Type B pancreatic cell (in vitro differentiated cells): ENCODE data around the gene KHSRP. TPM values are rescaled to one million over a fixed set of nuclear protein-coding genes. Genes with fewer than 3 reads are reported as not detected.

ENCODE experiments used
- DNase-seq: peaks from one replicate; pipeline ENCODE4 v3.0.0; 2021; ENCODE audit warnings: mixed read lengths; ENCODE audit not compliant: unreplicated experiment; ENCODE audit errors: extremely low spot score
- H3K27ac Mint-ChIP-seq: 2 replicates; pipeline ENCODE4 v1.8.0; 2021; ENCODE audit warnings: mild to moderate bottlenecking, mixed read lengths
- H3K27me3 Mint-ChIP-seq: 2 replicates; pipeline ENCODE4 v1.8.0; 2021; ENCODE audit warnings: mixed read lengths
- H3K36me3 Mint-ChIP-seq: 2 replicates; pipeline ENCODE4 v1.8.0; 2021; ENCODE audit warnings: mixed read lengths
- H3K4me1 Mint-ChIP-seq: one replicate; pipeline ENCODE4 v1.8.0; 2021; ENCODE audit warnings: mixed read lengths; ENCODE audit not compliant: unreplicated experiment
- H3K4me3 Mint-ChIP-seq: 2 replicates; pipeline ENCODE4 v1.8.0; 2021; ENCODE audit warnings: mild to moderate bottlenecking, mixed read lengths
- H3K9me3 Mint-ChIP-seq: 2 replicates; pipeline ENCODE4 v1.8.0; 2021; ENCODE audit warnings: mixed read lengths
- CTCF ChIP-seq: fragments of 200-600 bp; sonication (generic); conservative IDR thresholded peaks from 2 replicates; pipeline ENCODE4 v1.5.0; 2021; ENCODE audit warnings: antibody characterized with exemption, mild to moderate bottlenecking
- microRNA-seq: library from miRNA; unstranded; fragments of <30 nt; microRNA quantifications from one replicate; pipeline ENCODE4, GENCODE V29; 2020
- total RNA-seq: library from RNA; stranded (reverse); gene quantifications from 2 replicates; pipeline ENCODE4 v1.2.1, GENCODE V29; 2021; ENCODE audit warnings: low replicate concordance

The KHSRP gene
- total RNA-seq, 1 donor from 2014 or later: 414 TPM

- no peaks in the 10 kb centered on the region for H3K9me3 Mint-ChIP-seq
- no peaks in the 10 kb centered on the region for H3K27me3 Mint-ChIP-seq
- DNase-seq: no peak
- no peak overlapping the region for H3K4me3 Mint-ChIP-seq
- TF ChIP-seq CTCF: no peak
- no peak overlapping the region for H3K27ac Mint-ChIP-seq
- peaks cover 9% of the 10 kb centered on the region for H3K4me1 Mint-ChIP-seq
- peaks cover 9% of the 10 kb centered on the region for H3K36me3 Mint-ChIP-seq
Observed at GRCh38 chr19:6374161-6374709, 50.4 kb downstream of the KHSRP start.

GRCh38 chr19:6373813-6374108, 50.9 kb downstream of the KHSRP start:
- Mint-ChIP-seq H3K27ac (peak overlapping the region; percentile 97), H3K4me1 (peaks cover 9% of the 10 kb centered on the region), H3K9me3 (no peaks in the 10 kb centered on the region), H3K36me3 (peaks cover 9% of the 10 kb centered on the region), H3K4me3 (peak overlapping the region; percentile 91), H3K27me3 (no peaks in the 10 kb centered on the region)
- DNase-seq: no peak
- TF ChIP-seq CTCF: no peak

- DNase-seq: peak; percentile 99
- H3K27me3 Mint-ChIP-seq: no peaks in the 10 kb centered on the region
- peaks cover 4% of the 10 kb centered on the region for H3K36me3 Mint-ChIP-seq
- H3K9me3 Mint-ChIP-seq: no peaks in the 10 kb centered on the region
- peak overlapping the region; percentile 97 for H3K27ac Mint-ChIP-seq
- peak overlapping the region; percentile 91 for H3K4me3 Mint-ChIP-seq
- no peak for TF ChIP-seq CTCF
- peaks cover 9% of the 10 kb centered on the region for H3K4me1 Mint-ChIP-seq
Observed at GRCh38 chr19:6373096-6373812, 51.4 kb downstream of the KHSRP start.

- peak; percentile 95 for DNase-seq
- TF ChIP-seq CTCF: no peak
- H3K36me3 Mint-ChIP-seq: peaks cover 4% of the 10 kb centered on the region
- no peaks in the 10 kb centered on the region for H3K27me3 Mint-ChIP-seq
- peak within 1 kb of the TSS; percentile 97 for H3K27ac Mint-ChIP-seq
- peaks cover 9% of the 10 kb centered on the region for H3K4me1 Mint-ChIP-seq
- peak within 1 kb of the TSS; percentile 91 for H3K4me3 Mint-ChIP-seq
- H3K9me3 Mint-ChIP-seq: no peaks in the 10 kb centered on the region
Observed at GRCh38 chr19:6372594-6373095, 52.0 kb downstream of the KHSRP start, which contains the start of gene ALKBH7. ALKBH7 (plus strand) TSS chr19:6372794; CDS start chr19:6372821, 27 bp downstream.

GRCh38 chr19:6364353-6364752, 60.3 kb downstream of the KHSRP start:
- no peak for TF ChIP-seq CTCF
- no peaks in the 10 kb centered on the region for H3K27me3 Mint-ChIP-seq
- H3K4me3 Mint-ChIP-seq: no peak overlapping the region
- H3K4me1 Mint-ChIP-seq: no peaks in the 10 kb centered on the region
- H3K27ac Mint-ChIP-seq: no peak overlapping the region
- no peaks in the 10 kb centered on the region for H3K9me3 Mint-ChIP-seq
- H3K36me3 Mint-ChIP-seq: no peaks in the 10 kb centered on the region
- DNase-seq: no peak

Small RNA genes lying within 50 kb of the gene (microRNA-seq; reads per million reads assigned to microRNA genes)
- gene MIR3940: 22.0 reads per million, percentile 45 among the genes with 10 or more reads in this experiment
- gene MIR6790: not detected
- 2.5 reads per million for gene MIR6885

Other genes starting within 250 kb of the KHSRP start
- gene MLLT1, start 144.8 kb downstream of the KHSRP start, total RNA-seq: 51.3 and 106 TPM in 2 replicates
- gene ACER1, start 91.2 kb downstream of the KHSRP start, total RNA-seq: not detected in 2 replicates
- 61.6 and 70.7 TPM in 2 replicates for gene CLPP, start 63.3 kb downstream of the KHSRP start, total RNA-seq
- 53.2 and 71.0 TPM in 2 replicates for gene ALKBH7, start 52.0 kb downstream of the KHSRP start, total RNA-seq
- gene PSPN, start 48.9 kb downstream of the KHSRP start, total RNA-seq: 2.8 and 4.8 TPM in 2 replicates
- 63.3 and 72.4 TPM in 2 replicates for gene GTF2F1, start 31.6 kb downstream of the KHSRP start, total RNA-seq
- 1.0 and 1.1 TPM in 2 replicates for gene SLC25A41, start 9.0 kb upstream of the KHSRP start, total RNA-seq
- gene SLC25A23, start 35.0 kb upstream of the KHSRP start, total RNA-seq: 67.5 and 86.6 TPM in 2 replicates
- 30.6 and 63.3 TPM in 2 replicates for gene CRB3, start 39.5 kb upstream of the KHSRP start, total RNA-seq
- gene DENND1C, start 57.0 kb upstream of the KHSRP start, total RNA-seq: 0.93 and 0.94 TPM in 2 replicates
- gene TUBB4A, start 77.5 kb upstream of the KHSRP start, total RNA-seq: 6.8 and 10.9 TPM in 2 replicates
- gene TNFSF9, start 106.2 kb upstream of the KHSRP start, total RNA-seq: 1.3 and 3.4 TPM in 2 replicates
- 0.74 and 1.0 TPM in 2 replicates for gene CD70, start 166.3 kb upstream of the KHSRP start, total RNA-seq
- not detected in 2 replicates for gene TNFSF14, start 245.3 kb upstream of the KHSRP start, total RNA-seq